Stimulated activated CD4-positive, alpha-beta T cell treated with anti-CD3 and anti-CD28 coated beads, Interleukin-1b, Interleukin-23, amount 100 ng/mL, for 48 hours (primary cell): Measurements from ENCODE around the gene NINJ2.

Experiments used
- DNase-seq: peaks from one replicate; pipeline ENCODE4 v3.0.0-alpha.2; 2020

Gene NINJ2

DNA sequence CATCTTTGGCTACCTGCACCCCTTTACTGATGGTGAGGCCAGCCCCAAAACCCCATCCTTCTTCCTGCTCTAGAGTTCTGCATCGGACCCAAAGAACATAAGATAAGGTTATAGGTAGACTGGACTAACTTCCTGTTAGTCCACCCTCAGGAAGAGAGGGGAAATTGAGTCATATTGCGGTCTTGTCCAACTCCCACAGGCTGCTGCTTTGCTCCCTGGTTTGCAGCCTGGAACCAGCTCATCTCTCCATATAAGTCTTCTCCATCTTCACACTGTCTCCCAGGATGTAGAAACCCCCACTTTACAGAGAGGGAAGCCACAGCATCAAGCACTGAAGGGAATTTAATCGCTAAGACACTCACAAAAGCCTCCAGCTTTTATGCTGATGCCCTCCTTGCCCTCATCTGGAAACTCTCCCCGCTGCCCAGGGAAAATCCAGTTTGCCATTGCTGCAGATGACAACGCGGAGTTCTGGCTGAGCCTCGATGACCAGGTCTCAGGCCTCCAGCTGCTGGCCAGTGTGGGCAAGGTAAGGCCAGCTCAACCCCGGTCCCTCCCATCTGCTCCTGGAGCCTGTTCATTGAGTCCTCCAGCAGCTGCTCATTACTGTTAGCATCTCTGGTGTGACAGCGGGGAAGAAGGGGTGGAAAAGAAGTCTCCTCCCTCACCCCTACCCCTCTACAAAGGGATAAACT lies 118.2 kb downstream of the NINJ2 start:
- DNase-seq: no peak

DNA sequence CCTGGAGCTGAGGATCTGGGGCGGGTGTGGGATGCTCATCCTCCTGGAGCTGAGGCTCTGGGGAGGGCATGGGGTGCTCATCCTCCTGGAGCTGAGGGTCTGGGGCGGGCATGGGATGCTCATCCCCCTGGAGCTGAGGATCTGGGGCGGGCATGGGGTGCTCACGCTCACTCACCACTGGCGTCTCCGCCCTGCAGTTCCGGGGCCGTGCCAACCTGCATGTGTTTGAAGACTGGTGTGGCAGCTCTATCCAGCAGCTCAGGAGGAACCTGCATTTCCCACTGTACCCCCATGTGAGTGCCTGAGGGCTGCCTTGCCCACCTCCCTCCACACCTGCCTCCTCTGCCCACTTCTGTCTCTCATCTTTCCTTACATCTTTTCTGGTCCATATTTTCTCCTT lies 119.1 kb downstream of the NINJ2 start:
- no peak for DNase-seq

GRCh38 chr12:543114-543451 lies 120.2 kb downstream of the NINJ2 start:
- no peak for DNase-seq

DNA sequence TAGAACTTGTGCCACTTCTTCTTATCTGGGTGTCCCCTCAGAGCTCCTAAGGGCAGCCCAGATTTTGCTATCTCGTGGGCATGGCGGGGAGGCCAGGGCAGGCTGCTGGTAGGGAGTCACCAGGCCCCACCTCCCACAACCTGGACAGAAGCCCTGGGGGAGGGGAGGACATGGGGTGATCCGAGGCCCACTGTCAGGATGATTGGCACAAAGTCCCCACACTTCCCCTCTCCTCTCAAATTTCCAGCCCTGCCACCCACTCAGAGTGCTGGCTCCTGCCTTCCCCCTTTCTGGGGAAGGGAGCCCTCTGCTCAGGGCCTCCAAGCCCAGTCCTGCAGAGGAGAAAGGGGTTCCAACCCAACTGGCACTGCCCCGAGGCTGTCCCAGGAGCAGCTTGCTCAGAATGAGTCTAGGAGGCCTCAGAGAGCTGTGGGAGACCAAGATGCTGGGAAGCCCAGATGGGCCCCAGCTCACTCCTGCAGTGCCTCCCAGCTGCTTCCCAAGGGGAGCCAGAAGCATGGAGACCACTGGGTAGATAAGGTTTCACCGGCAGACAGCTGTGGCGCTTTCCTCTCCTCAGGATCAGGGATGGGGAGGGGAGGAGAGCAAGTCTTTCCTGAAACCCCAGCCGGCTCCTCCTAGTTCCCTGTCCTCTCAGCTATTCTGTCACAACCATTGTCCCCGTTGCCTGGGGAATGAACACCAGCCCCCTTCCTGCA lies 120.7 kb downstream of the NINJ2 start:
- no peak for DNase-seq

DNA sequence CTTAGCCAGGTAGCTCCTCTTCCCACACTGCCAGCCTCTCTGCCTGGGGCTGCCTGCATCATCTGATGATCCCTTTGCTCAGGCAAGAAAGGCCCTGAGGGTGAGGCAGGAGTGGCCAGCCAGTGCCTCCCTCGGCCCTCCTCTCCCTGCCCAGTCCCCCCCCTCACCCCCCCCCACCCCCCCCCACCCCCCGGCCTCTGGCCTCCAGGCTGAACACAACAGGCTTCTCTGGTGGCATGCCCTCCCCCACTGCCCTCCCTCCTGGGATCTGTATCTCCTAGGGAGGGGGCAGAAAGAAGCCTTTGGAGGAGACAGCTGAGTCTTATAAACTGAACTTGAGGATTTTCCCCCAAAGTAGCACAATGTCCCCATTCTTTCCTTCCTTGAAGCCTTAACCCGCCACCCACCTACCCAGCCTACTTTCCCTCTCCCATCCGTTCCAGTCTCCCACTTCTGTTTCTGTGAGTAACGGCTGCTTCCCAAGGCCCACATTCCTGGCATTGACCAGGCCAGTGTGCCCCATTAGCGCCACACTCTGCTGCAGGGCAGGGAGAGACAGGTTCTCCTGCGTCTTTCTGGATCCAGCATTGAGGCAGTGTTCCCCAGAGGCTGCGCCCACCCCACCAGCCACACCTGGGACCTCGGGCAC lies 121.4 kb downstream of the NINJ2 start:
- no peak for DNase-seq

- DNase-seq: no peak
Measured at GRCh38 chr12:539540-540310, 123.5 kb downstream of the NINJ2 start.

- DNase-seq: no peak
Measured at GRCh38 chr12:538731-539539, 124.3 kb downstream of the NINJ2 start.

DNA sequence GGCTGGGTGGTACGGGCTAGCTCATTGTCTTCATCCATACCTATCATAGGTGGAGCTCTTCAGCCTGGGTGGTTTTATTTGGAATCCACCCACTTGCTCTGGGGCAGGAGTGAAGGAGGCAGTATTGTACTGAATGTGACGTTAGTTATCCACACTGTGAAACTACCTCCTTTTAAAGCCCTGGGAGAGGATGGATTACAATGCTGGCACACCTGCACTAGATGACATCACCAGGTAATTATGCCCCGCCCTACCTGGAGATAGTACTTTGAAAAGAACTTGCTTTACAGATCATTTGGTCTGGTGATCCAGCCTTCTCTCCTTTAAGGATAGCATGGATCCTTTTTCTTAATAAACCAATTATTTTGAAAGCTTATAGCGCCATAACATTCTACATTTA lies 125.5 kb downstream of the NINJ2 start:
- DNase-seq: no peak

GRCh38 chr12:536751-537245 lies 126.4 kb downstream of the NINJ2 start:
- DNase-seq: no peak

DNA sequence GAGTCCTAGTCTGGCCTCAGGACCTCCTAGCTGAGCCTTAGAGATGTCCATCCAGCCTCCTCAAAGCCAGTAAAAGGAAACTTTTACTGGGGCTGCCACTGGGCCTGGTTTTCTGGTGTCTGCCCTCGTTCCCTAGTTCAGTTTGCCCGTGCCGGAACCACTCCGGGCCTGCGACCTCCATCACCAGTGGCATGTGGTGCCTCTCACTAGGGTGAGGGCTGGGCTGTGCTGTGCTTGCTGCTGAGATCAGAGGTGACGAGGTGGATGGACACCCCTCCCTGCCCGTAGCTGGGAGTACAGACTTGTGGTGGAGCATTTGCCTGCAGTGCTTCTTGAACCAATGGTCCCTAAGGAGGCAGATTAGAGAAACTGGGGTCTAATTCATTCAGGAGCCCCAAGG lies 127.8 kb downstream of the NINJ2 start:
- no peak for DNase-seq

DNA sequence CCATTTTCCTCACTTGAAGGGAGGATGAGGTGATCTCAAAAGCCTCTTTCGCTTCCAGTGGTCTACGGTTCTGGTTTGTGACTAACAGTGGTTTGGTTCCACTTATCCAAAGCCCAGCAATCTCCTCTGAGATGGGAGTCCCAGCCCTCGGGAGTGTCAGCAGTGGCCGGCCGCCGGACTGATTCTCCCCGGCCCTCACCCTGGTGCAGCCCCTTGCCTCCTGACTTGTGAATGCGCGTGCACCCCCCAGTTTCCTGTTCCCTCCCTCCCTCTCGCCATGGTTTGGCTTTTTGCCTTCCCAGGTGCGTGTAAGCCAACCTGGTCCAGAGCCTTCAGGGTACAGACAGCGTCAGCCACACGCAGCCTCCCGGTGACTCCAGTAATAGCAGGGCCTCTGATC lies 129.0 kb downstream of the NINJ2 start:
- no peak for DNase-seq

DNA sequence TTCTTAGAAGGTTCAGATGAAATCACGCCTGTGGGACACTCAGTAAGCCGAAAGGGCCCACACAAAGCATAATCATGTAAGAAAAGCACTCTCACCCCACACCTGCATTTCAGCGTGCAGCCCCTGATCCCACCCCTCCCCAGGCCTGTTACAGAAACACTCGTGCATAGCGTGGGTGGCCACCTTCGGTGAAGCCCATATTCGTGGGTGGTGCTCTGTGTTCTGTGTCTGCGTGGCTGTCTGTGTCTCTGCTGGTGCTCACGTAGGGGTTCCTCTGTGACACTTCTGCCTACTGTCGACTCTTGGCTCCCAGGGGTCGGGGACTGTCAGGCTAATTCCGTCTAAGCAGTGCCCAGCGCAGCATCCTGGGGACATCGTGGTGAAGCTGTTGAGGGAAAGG lies 129.5 kb downstream of the NINJ2 start:
- DNase-seq: no peak

DNA sequence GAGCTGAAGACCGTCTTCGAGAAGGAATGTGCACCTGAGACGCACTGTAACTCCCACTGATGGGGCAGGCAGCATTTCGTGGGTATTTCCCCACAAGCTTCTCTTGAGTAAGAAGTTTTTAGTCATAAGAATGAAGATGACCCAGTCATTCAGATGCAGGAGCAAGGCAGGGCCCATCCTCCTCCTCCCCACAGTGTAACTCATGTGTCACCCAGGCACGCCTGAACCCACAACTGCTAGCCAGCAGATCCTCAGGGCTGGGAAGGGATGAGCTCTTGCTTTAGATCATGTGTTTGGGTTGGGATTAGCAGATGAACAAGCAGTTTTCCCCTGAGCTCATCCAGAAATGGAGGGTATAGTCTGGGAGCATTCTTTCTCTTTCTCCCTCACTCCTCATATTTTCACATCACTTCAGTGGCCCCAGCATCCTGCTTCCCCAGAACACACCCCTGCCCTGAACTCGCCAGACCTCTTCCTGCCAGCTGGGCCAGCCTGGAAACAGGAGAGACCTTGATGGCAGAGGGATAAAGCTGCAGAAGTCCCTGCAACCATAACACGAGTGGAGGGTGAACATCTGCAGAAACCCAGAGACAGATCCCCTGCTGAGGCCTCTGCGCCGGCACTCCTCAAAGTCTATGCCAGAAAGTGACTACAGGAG lies 130.2 kb downstream of the NINJ2 start:
- no peak for DNase-seq

DNA sequence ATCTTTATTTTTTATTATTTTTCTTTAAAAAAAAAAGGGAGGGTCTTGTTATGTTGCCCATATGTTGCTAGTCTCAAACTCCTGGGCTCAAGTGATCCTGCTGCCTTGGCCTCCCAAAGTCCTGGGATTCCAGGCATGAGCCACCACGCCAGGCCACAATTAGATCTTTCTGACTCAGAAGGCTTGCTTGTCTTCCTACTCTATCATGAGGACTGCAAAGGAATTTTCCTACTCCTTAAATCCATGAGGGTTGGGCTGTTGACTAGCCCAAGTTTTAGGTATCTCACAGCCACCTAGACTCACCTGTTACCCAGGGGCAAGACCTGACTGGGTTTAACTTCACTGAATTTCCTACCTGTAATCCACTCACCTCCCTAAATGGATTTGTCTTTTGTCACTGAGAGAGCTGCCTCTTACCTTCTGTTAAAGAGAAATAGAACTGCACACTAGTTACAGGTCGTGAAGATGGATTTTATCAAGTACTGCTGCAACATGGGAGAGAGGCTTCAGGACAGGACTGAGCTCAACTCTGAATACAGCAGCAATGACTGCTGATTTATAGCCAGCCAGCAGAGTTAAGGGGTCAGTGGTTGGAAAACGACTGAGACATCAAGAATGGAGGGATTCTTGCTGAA lies 131.2 kb downstream of the NINJ2 start:
- no peak for DNase-seq

DNA sequence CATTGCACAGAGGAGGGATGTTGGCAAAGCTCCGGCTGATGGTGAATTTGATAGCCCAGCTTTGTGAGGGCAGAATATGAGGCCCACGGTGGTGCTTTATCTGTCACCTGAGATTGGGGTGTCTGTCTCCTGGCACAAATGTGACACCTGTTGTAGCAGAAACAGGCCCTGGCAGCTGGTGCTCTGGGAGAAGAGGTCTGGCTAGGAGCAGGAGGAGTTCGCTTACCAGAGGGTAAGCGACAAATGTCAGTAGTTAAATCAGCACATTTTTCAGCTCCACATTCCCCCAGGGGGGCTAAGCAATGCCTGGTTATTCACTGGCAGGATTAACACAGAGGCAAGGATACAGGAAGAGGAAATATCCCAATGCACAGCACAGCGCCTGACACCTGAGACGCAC lies 132.4 kb downstream of the NINJ2 start:
- no peak for DNase-seq

GRCh38 chr12:530308-530707 lies 132.9 kb downstream of the NINJ2 start:
- no peak for DNase-seq

- no peak for DNase-seq
Measured at GRCh38 chr12:527729-528128, 135.5 kb downstream of the NINJ2 start.

GRCh38 chr12:527241-527640 lies 136.0 kb downstream of the NINJ2 start:
- no peak for DNase-seq

DNA sequence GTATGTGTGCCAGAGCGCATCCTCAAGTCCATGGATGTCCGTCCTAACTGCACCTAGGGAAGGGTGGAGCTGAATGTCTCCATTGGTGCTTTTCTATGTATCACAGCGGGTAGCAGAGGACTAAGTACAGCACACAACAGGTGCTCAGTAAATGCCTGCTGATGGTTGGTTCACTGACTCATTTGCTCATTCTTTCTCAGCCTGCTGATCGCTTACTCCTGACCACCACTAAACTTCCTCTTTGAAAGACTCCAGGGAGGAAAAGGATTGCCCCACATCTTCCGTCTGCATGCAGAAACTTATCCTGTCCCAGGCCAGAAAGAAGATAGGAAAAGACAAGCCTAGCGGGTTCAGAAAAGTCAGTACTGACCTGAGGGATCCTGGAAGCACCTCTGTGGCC lies 137.2 kb downstream of the NINJ2 start:
- DNase-seq: no peak

DNA sequence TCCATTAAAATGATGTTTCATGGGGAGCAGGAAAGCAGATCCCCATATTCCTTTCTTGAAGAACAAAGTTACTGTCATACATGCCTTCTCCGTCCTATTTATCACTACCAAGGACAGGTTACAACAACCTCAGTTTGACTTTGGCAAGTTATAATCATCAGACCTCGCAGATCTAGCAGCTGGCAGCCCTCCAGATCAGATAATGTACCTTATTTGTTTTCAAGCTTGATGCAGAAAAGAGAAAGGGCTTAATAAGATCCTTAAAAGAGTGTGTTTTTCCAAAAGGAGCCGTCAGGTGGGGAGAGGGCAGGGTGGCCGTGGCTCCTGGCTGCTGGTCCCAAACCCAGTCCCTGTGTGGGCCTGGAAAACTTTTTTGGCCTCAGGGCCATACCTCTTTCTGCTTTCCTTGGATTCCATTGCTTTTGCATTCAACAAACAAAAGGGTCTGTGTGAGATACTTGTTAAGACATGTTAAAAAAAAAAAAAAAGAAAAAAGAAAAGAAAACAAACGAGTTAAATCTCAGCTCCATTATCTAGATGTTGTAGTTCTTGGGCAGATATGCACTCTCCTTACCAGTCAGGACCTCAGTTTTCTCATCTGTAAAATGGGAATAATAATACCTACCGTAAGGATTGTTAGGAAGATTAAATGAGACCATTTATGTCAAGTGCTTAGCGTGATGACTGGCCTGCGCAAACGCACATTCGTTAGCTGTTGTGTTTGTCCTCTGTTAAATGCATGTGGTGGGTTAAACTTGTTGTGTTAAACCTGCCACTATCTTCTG lies 138.9 kb downstream of the NINJ2 start:
- DNase-seq: no peak
